ENCODE measurements around the gene MLKL.
"Not testable (repeated sequence)": the region's sequence is repeated elsewhere in the genome, so short reads cannot be mapped to it uniquely, and the experiment has no call there.

Gene MLKL

DNA sequence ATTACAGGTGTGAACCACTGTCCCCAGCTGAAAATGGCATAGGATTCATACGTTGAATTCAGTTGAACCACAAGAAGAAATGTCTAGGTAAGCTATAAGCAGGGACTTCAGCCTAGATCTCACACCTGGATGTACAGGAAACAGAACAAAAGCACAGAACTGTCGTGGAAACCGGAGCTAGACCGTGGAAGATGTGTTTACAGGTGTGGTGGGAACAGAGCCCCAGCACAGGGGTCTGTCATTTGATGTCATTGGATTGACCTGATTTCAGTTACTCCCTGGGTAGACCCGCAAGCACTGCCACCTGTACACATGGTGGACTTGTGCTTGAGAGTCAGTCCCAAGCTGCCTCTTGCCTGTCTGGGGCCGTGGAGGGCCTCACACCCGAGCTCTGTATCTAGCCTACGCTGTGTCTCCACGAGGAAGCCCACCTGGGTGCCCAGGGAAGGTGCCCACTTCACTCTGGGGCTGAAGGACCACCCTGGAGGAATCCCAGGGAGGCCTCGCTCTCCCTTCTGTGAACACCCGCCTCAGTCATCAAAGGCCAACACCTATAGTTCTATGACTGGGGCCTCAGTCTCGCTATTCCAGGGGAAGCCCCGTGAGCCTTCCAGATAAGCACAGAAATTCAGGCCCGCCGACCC is 32.2 kb upstream of the MLKL start:
- DNase-seq (ENCODE audit: low read depth in 3 of 3, low spot score in 1 of 3), result no peak

DNA sequence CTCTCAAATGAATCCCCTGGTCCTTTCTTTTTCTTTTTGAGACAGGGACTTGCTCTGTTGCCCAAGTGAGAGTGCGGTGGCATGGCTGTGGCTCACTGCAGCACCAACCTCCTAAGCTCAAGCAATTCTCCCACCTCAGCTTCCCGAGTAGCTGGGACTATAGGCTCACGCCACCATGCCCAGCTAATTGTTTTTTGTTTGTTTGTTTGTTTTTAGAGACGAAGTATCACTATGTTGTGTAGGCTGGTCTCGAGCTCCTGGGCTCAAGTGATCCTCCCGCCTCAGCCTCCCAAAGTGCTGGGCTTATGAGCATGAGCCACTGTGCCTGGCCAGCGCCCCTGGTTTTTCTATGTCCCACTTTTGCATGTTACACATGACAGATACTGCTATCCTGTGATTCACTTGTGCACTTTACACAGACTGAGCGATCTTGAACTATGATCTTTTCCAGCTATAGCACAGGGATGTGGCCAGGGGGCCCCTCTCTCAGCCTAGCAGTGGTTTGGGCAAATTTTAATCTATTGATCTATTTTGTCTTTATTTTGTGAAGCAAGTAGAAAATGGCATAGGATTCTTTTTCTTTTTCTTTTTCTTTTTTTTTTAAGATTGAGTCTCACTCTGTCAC is 31.3 kb upstream of the MLKL start:
- DNase-seq (ENCODE audit: low read depth in 3 of 3, low spot score in 1 of 3), result no peak

DNA sequence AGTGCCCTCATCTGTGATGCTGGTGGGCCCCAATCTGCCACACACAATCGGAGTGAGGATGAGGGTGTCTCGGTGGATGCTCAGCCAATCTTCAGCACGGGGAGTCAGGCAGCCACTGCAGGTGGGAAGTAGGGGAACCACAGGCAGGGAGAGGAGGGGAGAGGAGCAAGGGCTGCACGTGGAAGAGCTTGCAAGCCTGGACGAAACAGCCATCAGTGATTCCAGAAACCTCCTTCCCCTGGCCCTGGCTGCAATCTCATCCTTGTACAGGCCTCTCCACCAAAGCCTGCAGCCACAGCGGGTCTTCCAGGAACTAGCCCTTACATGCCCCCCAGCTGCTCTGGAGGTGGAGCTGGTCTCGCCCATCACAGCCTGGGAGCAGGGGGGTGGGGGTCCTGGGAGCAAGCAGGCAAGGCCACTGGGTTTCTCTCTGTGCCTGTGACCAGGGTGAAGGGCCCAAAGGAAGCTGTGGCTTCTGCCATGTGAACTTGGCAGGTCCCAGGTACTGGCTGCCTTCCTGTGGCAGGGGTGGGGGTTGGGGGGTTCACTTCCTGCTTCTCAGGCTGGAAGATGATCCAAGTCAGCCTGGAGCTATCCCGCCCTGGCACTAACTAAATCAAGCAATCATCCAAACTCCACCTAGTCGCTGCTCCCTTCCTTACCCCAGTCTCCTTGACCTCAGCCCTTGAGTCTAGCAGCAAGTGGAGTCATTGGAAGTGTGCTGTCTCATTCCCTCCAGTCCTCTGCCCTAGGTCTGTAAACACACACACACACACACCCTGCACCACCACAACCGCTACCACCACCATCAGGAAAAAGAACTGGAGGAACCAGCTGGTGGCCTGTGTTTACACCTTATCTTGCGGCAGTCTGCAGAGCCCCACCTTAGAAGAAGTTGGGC is 29.4 kb upstream of the MLKL start:
- no peak for DNase-seq (ENCODE audit: low read depth in 3 of 3, low spot score in 1 of 3)

DNA sequence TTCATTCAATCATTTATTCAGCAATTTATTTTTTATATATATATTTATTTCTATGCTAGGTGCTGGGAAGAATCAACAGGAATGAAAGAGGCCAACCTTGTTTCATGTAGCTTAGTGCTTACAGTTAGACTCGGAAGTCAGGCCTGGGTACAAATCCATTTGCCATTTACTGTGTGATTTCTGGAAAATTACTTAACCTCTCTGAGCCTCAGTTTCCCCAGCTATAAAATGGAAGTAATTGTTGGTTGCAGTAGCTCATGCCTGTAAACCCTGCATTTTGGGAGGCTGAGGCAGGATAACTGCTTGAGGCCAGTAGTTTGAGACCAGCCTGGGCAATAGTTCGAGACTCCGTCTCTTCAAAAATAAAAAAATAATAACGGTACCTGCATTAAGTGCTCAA is 27.2 kb upstream of the MLKL start:
- no peak for DNase-seq (ENCODE audit: low read depth in 3 of 3, low spot score in 1 of 3)

DNA sequence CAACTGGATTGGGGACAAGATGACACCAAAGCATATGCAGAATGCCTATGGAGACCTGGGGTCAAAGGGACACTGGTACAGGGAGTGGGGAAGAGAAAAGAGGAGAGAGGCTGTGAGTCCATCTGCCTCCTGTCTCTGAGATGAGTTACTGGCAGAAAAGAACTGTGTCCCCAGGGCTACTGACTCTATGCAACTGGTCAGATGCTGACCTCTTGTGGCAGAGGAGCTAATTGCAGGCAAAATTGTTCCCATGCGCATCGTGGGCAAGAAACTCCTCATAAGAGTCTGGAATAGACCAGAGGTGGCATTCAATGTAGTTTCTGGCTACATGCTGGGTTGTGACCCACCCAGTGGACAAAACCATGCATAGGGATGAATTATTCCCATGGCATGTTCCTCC is 26.1 kb upstream of the MLKL start:
- DNase-seq (ENCODE audit: low read depth in 3 of 3, low spot score in 1 of 3), result no peak

DNA sequence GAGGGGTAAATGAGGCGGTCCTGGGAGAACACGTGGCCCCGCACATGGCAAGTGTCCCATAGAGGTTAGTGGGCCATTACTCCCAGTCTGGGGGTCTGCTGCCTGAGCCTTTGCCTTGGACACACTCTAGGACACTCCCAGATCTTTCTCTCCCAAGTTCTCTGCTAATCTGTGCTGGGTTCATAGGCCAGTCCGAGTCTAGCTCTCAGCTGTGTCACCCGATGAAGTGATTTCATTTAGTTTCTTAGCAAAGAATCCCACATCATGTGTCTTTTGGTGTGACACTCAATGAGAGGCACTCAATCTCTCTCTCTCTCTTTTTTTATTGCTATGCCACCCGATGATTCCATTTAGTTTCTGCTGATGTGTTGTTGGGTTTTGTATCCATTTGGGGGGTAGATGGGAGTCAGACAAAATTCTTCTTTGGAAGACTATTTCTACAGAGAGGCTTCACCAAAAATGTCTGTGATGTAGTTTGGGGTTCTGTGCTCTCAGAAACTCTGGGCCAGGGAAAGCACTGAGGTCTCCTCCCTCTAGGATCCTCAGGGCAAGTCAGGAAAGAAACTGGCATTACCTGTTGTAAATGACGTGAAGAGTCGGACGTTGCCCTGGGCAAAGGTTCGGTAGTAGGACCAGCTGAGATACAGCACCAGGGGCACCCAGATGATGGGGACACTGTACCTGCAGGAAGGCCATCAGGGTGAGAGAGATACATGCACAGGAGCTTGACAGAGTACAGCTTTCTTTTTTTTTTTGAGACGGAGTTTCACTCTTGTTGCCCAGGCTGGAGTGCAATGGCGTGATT is 25.2 kb upstream of the MLKL start:
- DNase-seq (ENCODE audit: low read depth in 3 of 3, low spot score in 1 of 3), result no peak

DNA sequence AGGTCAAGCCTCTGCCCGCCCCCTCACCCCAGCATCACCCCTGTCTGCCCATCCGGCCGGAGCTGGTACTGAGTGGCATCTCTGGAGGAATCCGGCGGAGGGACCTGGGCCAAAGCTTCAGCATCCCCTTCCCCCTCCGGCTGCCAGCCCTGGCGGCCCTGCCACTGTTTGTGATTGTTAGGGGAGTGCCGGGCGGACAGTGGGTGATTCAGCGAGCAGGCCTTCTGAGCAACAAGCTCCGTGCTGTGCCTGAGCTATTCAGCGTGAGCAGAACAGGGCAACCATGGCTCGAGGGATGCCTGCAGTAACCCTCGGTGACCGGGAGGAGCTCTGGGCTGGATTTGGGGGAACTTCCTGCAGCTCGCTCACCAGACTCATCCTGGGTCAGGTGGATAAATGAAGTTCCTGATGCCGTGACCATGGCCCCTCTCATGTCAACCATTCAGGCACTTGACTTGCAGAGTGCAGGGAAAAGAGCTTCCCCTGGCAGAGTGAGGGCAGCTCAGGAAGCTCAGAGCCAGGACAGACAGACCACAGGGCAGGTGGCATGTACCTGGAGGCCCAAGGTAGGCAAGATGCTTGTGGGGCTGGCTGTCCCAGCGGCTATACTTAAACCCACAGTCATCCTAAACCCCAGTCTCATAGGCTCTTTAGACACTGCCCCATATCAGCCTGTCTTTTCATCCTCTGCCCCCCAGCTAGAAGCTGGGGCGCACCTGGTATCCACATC is 24.3 kb upstream of the MLKL start:
- no peak for DNase-seq (ENCODE audit: low read depth in 3 of 3, low spot score in 1 of 3)

DNA sequence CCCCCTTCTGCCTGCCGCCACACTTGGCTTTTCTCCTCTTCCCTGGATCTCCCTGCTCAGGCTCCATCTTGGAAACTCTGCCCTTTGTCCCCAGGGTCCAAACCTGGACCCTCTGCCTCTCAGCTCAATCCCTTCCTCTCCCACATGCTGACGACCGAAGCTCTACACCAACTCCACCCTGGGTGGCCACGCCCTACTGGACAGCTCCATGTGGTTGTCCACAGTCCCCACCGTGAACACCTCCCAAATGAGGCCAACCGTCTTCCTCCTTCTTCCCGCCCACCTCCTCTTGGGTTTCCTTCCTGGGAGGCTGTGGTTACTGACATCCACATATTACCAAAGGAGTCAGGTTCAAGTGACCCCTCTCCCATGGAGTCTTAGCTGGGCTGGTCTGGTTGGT is 22.6 kb upstream of the MLKL start:
- DNase-seq (ENCODE audit: low read depth in 3 of 3, low spot score in 1 of 3), result no peak

DNA sequence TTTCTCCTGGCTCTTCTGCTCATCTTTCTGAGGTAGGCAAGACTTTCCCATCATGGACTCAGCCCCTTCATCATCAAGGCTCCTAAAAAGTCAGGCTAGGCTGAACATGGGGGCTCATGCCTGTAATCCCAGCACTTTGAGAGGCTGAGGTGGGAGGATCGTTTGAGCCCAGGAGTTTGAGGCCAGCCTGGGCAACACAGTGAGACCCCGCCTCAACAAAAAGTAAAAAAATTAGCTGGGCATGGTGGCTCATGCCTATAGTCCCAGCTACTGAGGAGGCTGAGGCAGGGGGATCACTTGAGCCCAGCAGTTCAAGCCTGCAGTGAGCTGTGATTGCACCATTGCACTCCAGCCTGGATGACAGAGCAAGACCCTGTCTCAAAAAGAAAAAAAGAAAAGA is 21.5 kb upstream of the MLKL start:
- DNase-seq (ENCODE audit: low read depth in 3 of 3, low spot score in 1 of 3), result not testable (repeated sequence)

DNA sequence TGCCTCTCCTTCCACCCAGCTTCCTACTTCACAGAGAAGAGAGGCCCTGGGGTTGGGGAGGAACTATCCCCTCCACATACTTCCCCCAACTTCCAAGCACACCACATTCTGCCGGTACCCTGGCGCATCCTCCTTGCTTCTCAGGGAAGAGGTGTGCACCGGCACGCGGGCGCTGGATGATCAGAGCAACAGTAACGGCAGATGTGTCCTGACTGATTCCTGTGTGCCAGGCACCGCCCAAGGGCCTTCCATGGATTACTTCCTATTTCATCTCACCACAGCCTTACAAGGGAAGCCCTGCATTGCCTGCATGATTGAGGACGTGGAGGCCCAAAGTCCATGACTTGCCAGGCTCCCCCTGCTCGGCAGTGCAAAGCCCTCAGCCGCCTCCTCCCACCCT is 21.1 kb upstream of the MLKL start:
- DNase-seq (ENCODE audit: low read depth in 3 of 3, low spot score in 1 of 3), result no peak

DNA sequence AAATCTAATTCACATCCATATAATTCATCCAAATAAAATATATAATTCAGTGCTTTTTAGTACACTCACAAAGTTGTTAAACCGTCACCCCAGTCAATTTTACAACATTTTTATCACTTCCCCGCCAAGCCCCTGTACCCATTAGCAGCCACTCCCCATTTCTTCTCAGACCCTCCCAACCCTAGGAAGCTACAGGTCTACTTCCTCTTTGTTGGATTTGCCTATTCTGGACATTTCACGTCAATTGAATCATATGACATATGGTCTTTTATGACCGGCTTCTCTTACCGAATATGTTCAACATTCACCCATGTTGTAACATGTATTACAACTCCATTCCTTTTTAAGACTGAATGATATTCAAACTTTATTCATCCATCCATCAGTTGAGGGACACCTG is 19.9 kb upstream of the MLKL start:
- DNase-seq (ENCODE audit: low read depth in 3 of 3, low spot score in 1 of 3), result no peak

DNA sequence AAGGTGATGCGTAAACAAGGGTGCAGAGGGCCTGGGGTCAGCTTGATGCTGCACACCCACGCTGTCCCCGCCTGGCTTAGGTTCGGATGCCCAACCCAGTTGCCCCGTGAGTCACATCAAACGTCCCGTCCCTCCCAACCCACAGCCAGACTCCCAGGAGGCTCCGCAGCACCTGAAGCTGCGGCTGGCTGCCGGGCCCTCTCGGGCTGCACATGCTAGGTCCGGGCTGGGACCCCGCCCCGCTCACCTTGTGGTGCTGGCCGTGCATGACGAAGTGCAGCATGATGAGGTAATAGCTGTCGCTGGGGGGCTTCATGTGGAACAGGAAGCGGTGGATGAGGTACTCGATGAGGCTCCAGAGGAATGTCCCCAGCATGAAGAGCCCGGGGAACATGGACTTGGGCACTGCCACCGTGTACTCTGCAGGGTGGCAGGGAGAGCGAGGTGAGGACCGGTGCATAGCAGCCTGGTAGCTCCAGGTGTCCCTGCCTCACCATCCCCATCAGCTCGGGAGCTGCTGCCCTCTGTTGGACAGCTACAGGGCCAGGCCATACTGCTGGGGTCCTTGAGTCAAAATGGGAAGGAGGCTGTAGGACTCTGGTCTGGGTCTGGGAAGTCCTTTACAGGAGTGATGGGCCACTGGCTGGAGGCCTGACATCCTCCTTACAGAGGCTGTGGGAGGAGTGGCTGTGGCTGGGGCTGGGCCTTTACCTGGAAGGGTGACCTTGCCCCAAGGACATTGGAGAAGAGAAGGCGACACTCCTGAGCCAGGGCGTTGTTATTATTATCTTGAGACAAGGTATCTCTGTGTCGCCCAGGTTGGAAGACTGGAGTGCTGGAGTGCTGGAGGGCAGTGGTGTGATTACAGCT is 18.3 kb upstream of the MLKL start:
- DNase-seq (ENCODE audit: low read depth in 3 of 3, low spot score in 1 of 3), result no peak

DNA sequence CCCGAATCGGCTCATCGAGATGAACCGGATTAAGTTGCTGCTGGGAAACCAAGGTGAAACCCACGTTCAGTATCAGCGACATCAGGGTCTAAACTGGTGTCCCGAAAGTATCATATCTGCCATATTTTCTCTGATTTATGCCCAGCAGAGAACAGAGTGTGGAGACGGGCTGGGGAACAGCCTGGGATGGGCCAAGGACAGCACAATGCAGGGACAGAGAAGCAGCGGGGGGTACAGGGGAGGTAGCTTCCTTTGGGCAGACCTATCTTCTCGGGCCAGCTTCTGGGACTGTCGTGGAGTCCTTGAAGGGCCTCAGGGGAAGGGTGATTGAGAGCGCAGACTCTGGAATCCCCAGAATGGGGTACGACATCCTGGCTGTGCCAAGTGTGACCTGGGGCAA is 17.5 kb upstream of the MLKL start:
- DNase-seq (ENCODE audit: low read depth in 3 of 3, low spot score in 1 of 3), result no peak

DNA sequence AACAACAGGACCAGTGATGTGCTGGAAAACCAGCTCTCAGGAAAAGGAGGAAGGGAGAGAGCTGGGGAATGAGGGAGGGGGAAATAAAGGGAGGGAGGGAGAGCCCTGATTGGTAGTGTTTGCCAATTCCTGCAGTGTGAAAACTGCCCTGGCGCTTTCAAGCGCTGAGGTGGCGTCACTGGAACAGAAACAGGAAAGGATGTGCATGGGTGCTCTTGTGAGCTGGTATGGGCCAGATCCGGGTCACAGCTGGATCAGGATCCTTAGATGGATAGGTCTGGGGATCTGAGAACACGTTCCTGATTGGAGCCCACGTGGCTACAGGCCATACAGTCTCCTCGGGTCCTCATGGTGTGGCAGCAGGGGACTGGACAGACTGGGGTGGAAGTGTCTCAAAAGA is 16.7 kb upstream of the MLKL start:
- DNase-seq (ENCODE audit: low read depth in 3 of 3, low spot score in 1 of 3), result no peak

DNA sequence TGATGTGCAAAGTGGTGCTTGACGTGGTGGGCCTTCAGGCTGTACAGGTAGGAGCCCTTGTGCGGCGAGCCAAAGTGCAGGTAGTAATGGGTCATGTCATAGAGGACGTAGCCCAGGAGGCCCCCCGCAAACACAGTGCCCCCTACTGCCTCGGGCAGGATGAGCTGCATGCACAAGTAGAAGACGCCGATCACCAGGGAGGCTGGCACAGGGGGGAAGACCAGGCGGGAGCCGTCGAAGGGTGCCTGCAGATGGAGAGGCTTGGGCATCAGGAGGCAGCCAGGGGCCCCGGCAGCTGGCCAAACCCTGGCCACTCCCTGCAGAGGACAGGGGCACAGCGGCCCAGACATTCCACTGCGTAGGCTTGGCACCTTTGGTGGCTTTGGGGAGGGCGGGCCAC is 15.7 kb upstream of the MLKL start:
- DNase-seq (ENCODE audit: low read depth in 3 of 3, low spot score in 1 of 3), result no peak

DNA sequence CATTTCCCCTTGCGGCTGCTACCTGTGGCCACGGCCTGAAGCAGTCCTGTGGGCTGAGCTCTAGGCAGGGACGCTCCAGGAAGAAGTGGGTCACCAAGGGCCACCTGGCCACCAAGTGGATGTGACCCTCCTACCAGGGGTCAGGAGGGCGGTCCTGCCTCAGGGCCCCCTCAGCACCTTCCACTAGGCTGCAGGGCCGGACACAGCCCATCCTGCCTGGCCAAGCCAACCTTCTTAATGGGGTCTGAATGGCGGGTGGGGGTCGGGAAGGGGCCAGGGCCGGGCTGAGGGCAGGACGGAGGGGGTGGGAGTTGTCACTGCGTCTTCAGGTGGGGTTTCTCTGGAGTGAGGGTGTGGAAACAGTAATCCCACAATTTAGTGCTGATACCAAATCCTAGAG is 13.2 kb upstream of the MLKL start:
- DNase-seq (ENCODE audit: low read depth in 3 of 3, low spot score in 1 of 3), result no peak

DNA sequence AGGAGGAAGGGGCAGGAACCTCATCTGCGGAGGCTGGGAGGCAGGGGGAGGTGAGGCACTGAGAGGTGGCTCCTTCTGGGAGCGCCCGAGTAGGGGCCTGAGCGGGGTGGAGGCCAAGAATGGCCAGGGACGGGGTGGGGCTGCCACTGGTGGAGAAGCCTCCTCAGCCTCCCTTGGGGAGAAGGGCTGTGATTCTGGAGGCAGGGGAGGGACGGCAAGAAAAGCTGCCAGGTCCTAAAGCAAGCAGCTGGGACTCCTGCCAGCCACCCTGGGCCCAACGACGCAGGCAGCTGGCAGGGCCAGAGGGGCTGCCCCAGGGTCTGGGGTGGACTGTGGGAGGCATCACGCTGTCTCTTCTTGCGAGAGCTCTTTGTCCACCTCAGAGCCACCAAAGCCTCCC is 12.7 kb upstream of the MLKL start:
- DNase-seq (ENCODE audit: low read depth in 3 of 3, low spot score in 1 of 3), result no peak

DNA sequence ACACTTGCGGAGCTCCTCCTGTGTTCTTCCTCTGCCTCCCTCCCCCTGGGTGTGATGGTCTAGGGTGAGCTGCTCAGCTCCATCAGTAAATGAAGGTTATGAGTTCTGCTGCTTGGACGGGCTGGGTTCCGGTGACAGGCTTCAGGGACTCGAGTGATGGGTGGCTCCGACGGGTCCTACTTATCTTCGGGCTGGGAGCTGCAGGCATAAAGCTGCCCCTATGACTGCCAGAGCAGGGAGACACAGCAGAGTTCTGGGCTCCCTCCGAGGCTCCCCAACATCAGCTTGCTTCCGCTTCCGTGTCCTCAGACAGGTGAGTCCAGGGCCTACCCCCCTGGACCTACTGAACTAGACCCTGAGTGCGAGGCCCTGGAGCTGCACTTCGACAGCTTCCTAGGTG is 11.3 kb upstream of the MLKL start:
- DNase-seq (ENCODE audit: low read depth in 3 of 3, low spot score in 1 of 3), result no peak

DNA sequence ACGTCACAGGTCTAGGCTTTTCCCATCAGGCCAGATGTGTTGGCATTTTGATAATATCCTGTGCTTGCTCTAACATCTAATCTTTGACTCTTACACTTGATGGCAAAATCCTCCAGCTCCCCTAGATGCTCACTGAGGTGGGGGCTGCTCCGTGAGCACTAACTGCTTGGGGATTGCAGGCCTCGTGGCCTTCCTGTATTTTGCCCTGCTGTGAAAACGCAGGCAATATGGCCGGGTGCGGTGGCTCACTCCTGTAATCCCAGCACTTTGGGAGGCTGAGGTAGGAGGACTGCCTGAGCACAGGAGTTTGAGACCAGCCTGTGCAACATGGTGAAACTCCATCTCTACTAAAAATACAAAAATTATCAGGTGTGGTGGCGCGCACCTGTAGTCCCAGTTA is 9.7 kb upstream of the MLKL start:
- DNase-seq (ENCODE audit: low read depth in 3 of 3, low spot score in 1 of 3), result no peak

DNA sequence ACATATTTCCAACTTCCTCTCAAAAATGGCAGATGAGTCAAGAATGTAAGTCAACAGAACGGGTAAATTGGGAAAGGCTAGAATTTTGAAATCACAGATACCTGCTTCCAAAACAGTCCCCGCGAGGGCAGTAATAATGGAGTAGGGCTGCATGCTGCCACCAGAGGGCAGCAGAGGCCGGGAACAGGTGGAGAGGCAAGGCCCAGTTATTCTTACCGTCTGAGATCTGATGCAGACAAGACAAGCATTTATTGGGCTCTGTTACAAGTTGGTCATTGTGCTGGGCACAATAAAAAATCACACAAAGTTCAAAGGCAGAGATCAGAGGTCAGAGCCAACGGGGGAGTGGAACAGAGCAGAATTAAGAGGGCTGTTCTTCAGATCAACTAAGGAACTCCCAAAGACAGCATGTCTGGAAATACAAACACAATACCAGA is 8.8 kb upstream of the MLKL start:
- DNase-seq (ENCODE audit: low read depth in 3 of 3, low spot score in 1 of 3), result peak; percentile 52 to 78 (median 72)

Data from stimulated activated CD4-positive, alpha-beta T cell treated with anti-CD3 and anti-CD28 coated beads, TNF-alpha, amount 100 ng/mL, for 1 hour (primary cell).